Measurements from ENCODE around the gene BEX4.

DNA sequence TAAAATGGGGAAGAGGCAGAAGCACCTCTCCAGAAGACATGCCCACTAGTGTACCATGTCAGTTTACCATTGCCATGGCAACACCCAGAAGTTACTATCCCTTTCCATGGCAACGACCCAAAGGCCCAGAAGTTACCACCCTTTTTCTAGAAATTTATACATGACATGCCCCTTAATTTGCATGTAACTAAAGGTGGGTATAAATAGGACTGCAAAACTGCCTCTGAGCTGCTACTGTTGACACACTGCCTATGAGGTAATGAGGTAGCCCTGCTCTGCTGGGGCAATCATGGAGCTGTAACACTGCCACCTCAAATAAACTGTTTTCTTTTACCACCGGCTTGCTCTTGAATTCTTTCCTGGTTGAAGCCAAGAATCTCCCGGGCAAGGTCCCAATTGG, 13.9 kb upstream of the BEX4 start:
- TF ChIP-seq CTCF (IDR thresholded peaks at IDR 0.05 in 4 of 5, conservative IDR thresholded peaks at IDR 0.05 in 1 of 5) (no peak), POLR2A (IDR thresholded peaks at IDR 0.05) (no peak)
